Spleen (tissue), 11 donors: ENCODE data around the gene NUMA1. TPM values are rescaled to one million over a fixed set of nuclear protein-coding genes. Genes with fewer than 3 reads are reported as not detected.

Source experiments
- DNase-seq: peaks from one replicate; pipeline ENCODE4 v3.0.0-alpha.2; 2020
- H3K27ac ChIP-seq, 8 donors: fragments of 200-600 bp; sonication (generic) in 7 of 8; 1 replicate in 4 of 8; 2 replicates in 4 of 8; pipeline versions ENCODE4 v1.5.0 to v1.8.0; 2016 to 2021; ENCODE audit warnings: inconsistent platforms in 4 of 8, mild to moderate bottlenecking in 4 of 8, moderate library complexity in 1 of 8
- H3K27me3 ChIP-seq, 7 donors: fragments of 200-600 bp; sonication (generic) in 6 of 7; replicated peaks in 1 of 7; 1 replicate in 4 of 7; 2 replicates in 3 of 7; pipeline versions ENCODE4 v1.5.0 to v1.8.0; 2016 to 2021; ENCODE audit warnings: inconsistent platforms in 3 of 7, mild to moderate bottlenecking in 1 of 7
- H3K36me3 ChIP-seq, 6 donors: fragments of 200-600 bp; sonication (generic) in 5 of 6; 1 replicate in 4 of 6; 2 replicates in 2 of 6; pipeline versions ENCODE4 v1.5.0 to v1.8.0; 2016 to 2021; ENCODE audit warnings: inconsistent platforms in 2 of 6
- H3K4me1 ChIP-seq, 6 donors: fragments of 200-600 bp; sonication (generic) in 5 of 6; 1 replicate in 3 of 6; 2 replicates in 3 of 6; pipeline versions ENCODE4 v1.5.0 to v1.8.0; 2016 to 2021; ENCODE audit warnings: inconsistent platforms in 3 of 6
- H3K4me3 ChIP-seq, 8 donors: fragments of 200-600 bp; sonication (generic) in 7 of 8; 1 replicate in 4 of 8; 2 replicates in 4 of 8; pipeline versions ENCODE4 v1.5.0 to v1.8.0; 2016 to 2021; ENCODE audit warnings: inconsistent platforms in 4 of 8, mild to moderate bottlenecking in 4 of 8, moderate library complexity in 2 of 8
- H3K9me3 ChIP-seq, 8 donors: fragments of 200-600 bp; sonication (generic) in 7 of 8; 1 replicate in 4 of 8; 2 replicates in 4 of 8; pipeline versions ENCODE4 v1.5.0 to v1.8.0; 2016 to 2021; ENCODE audit warnings: inconsistent platforms in 4 of 8
- CTCF ChIP-seq, 11 experiments: fragments of 200-600 bp in 7 of 11; fragments of 450-650 bp in 4 of 11; sonication (generic) in 4 of 11; IDR thresholded peaks in 8 of 11; conservative IDR thresholded peaks in 3 of 11; 1 replicate in 7 of 11; 2 replicates in 4 of 11; pipeline versions ENCODE4 v1.4.0 to v1.8.0; 2016 to 2021; ENCODE audit warnings: antibody characterized with exemption in 11 of 11, inconsistent platforms in 4 of 11, mild to moderate bottlenecking in 1 of 11
- POLR2A ChIP-seq, 3 donors: fragments of 450-650 bp; IDR thresholded peaks; one replicate each; pipeline ENCODE4 v1.5.1; 2017; ENCODE audit warnings: antibody characterized with exemption in 3 of 3, mild to moderate bottlenecking in 1 of 3
- POLR2AphosphoS5 ChIP-seq, 3 donors: sonication (generic); formaldehyde crosslinking; IDR thresholded peaks; one replicate each; pipeline ENCODE4 v1.5.1; 2017; ENCODE audit warnings: antibody characterized with exemption in 3 of 3
- WGBS, 5 donors: extraction: QIAGEN DNeasy Blood & Tissue Kit in 3 of 5; methylation state at CpG; one replicate each; pipeline versions ENCODE4 v1.1.5 to v1.1.7; 2013 to 2018; 5-methylcytosine and 5-hydroxymethylcytosine counted together
- intact Hi-C: fragments of 100-400 bp; cut with DNase I; formaldehyde crosslinking; loops from one replicate; pipeline ENCODE4 v1.15.0; 2023; ENCODE audit warnings: low total_unique reads
- polyA plus RNA-seq, 3 donors: library from polyadenylated mRNA; stranded (reverse); fragments of 200-250 nt; gene quantifications; one replicate each; pipeline ENCODE4 v1.2.1, GENCODE V29; 2013
- total RNA-seq, 7 donors: library from RNA; depleted of rRNA in 3 of 7; stranded (reverse); fragments of >200 nt in 3 of 7; fragmentation: NEBNext Ultra II Directional in 4 of 7; extraction: Animal tissue kit (Norgen Biotek cat#: 25700) in 4 of 7; gene quantifications; one replicate each; pipeline versions ENCODE4 v1.1.0 to v1.2.1, GENCODE V29; 2016 to 2021
- donor health status: healthy with polysubstance abuse.
- donor health status: DM: no; HTN: no; CAD: no; lungs with moderate emphysema.
- donor health status: DM: no; HTN: no; CAD: no.
- donor health status: Bipolar disorder and iron deficiency.
- donor health status: healthy.
- donor health status: DM: no; HTN: no; CAD: no.
- donor health status: DM: yes; HTN: yes; CAD: no.

The NUMA1 gene
- total and polyA plus RNA-seq, 10 donors: 75.5 to 248 (median 185) TPM

DNA sequence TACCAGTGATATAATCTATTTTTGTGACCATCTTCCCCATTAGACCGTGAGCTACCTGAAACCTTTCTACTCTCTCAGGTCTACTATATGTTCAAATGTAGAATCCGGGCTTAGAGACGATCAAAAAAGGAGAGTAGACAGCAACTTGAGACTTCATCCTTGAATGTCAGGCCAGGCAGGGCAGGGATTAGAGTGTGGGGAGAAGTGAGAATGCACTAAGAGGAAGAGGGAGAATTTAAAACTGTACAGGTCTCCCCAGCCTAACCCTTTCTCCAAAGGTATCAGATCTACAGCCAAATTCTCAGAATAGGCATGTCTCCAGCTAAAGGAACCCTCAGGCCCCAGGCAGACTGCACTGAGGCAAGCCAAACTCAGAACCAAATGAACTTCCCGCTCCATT, 21.8 kb upstream of the NUMA1 start:
- Histone ChIP-seq H3K9me3 (no peaks in the 10 kb centered on the region), H3K4me1 (peaks cover 25 to 59% (median 43%) of the 10 kb centered on the region in 6 donors), H3K4me3 (peak overlapping the region; percentile 65 to 98 (median 84)), H3K36me3 (peaks cover 0 to 49% (median 21%) of the 10 kb centered on the region in 6 donors), H3K27me3 (no peaks in the 10 kb centered on the region), H3K27ac (peak overlapping the region; percentile 92 to 99 (median 98))
- TF ChIP-seq POLR2A (IDR thresholded peaks at IDR 0.05) (no peak), CTCF (IDR thresholded peaks at IDR 0.05 in 8 of 11, conservative IDR thresholded peaks at IDR 0.05 in 3 of 11) (no peak), POLR2AphosphoS5 (IDR thresholded peaks at IDR 0.05) (no peak)
- no peak for DNase-seq
- intact Hi-C loops: no loop called here
- 24 to 41% (median 32%) methylated on average over 4 of the region's 4 CpGs for WGBS, 5 donors

GRCh38 chr11:72100462-72100861, 20.1 kb upstream of the NUMA1 start:
- H3K4me1 ChIP-seq: peaks cover 25 to 59% (median 43%) of the 10 kb centered on the region in 6 donors
- H3K4me3 ChIP-seq: peak overlapping the region in 1 of 8 donors; percentile 98
- no peaks in the 10 kb centered on the region for H3K9me3 ChIP-seq
- DNase-seq: no peak
- H3K27me3 ChIP-seq: no peaks in the 10 kb centered on the region
- intact Hi-C loops: no loop called here
- H3K36me3 ChIP-seq: peaks cover 0 to 65% (median 33%) of the 10 kb centered on the region in 6 donors
- H3K27ac ChIP-seq: peak overlapping the region; percentile 35 to 99 (median 95)
- 33 to 57% (median 50%) methylated on average over 1 of the region's 1 CpG for WGBS, 5 donors
- TF ChIP-seq POLR2AphosphoS5 (IDR thresholded peaks at IDR 0.05): peak in 2 of 3 donors; percentile 31 to 56
- TF ChIP-seq CTCF (IDR thresholded peaks at IDR 0.05 in 8 of 11, conservative IDR thresholded peaks at IDR 0.05 in 3 of 11): no peak

DNA sequence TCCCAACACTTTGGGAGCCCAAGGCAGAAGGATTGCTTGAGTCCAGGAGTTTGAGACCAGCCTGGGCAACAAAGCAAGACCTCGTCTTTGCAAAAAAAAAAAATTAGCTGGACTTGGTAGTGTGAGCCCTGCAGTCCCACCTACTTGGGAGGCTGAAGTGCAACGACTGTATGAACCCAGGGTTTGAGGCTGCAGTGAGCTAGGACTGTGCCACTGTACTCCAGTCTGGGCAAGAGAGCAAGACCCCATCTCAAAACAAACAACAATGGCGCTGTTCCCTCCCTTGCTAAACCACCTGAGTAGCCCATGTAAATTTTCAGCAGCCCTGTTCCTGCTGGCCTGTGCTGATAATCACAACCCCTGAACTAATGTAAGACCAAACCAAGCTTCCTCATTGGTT, 19.7 kb upstream of the NUMA1 start:
- 65 to 78% (median 74%) methylated on average over 3 of the region's 3 CpGs for WGBS, 5 donors
- no peak for DNase-seq
- Histone ChIP-seq H3K4me1 (peaks cover 25 to 59% (median 43%) of the 10 kb centered on the region in 6 donors), H3K4me3 (peak overlapping the region in 1 of 8 donors; percentile 98), H3K36me3 (peaks cover 0 to 70% (median 37%) of the 10 kb centered on the region in 6 donors), H3K9me3 (no peaks in the 10 kb centered on the region), H3K27me3 (no peaks in the 10 kb centered on the region), H3K27ac (peak overlapping the region in 6 of 8 donors; percentile 48 to 99 (median 98))
- intact Hi-C loops: no loop called here
- TF ChIP-seq POLR2AphosphoS5 (IDR thresholded peaks at IDR 0.05) (no peak), POLR2A (IDR thresholded peaks at IDR 0.05) (no peak), CTCF (IDR thresholded peaks at IDR 0.05 in 8 of 11, conservative IDR thresholded peaks at IDR 0.05 in 3 of 11) (no peak)

DNA sequence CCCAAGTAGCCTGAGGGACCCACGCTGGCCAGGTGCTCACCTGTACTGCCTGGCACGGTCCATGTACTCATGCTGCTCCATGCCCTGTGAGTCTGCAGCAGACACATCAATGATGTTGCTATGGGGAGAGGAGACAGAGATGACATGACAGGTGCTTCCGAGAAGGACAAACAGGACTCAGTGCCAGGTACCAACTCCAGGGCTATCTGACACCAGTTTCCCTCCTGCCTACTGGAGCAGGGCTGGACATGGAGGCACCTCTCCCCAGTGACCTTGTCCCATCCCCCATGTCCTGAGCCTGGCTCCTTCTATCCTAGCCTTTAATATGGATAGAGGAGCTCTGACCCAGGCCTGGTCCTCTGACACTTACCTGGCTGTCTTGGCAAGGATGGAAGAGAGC, 18.4 kb upstream of the NUMA1 start:
- Histone ChIP-seq H3K9me3 (no peaks in the 10 kb centered on the region), H3K27me3 (no peaks in the 10 kb centered on the region), H3K4me1 (peaks cover 24 to 53% (median 40%) of the 10 kb centered on the region in 6 donors), H3K36me3 (peaks cover 0 to 82% (median 50%) of the 10 kb centered on the region in 6 donors), H3K4me3 (no peak overlapping the region), H3K27ac (peak overlapping the region in 2 of 8 donors; percentile 98 to 99)
- WGBS, 5 donors: 90 to 100% (median 96%) methylated on average over 3 of the region's 3 CpGs
- DNase-seq: no peak
- intact Hi-C loops: no loop called here
- no peak for TF ChIP-seq POLR2A (IDR thresholded peaks at IDR 0.05)
- TF ChIP-seq CTCF (IDR thresholded peaks at IDR 0.05 in 8 of 11, conservative IDR thresholded peaks at IDR 0.05 in 3 of 11): no peak
- TF ChIP-seq POLR2AphosphoS5 (IDR thresholded peaks at IDR 0.05): no peak
